DOHH2 (cell line): Measurements from ENCODE around the gene INHBC.

Experiments
- CTCF ChIP-seq: fragments of 200-600 bp; sonication (generic); IDR thresholded peaks from one replicate; pipeline ENCODE4 v1.5.1; 2014; ENCODE audit warnings: antibody characterized with exemption, mild to moderate bottlenecking, low read depth, low read length; ENCODE audit not compliant: poor library complexity, severe bottlenecking
- EZH2phosphoT487 ChIP-seq: fragments of 200-600 bp; sonication (generic); IDR thresholded peaks from 2 replicates; pipeline ENCODE4 v1.6.1; 2017; ENCODE audit warnings: borderline replicate concordance, mild to moderate bottlenecking, antibody characterized with exemption, low read length, moderate library complexity, mixed read lengths

GRCh38 chr12:57389033-57389432 lies 45.6 kb upstream of the INHBC start:
- TF ChIP-seq CTCF (no peak), EZH2phosphoT487 (no peak)
